Epithelial cell of umbilical artery (primary cell): ENCODE data around the gene CNKSR3. TPM values are rescaled to one million over a fixed set of nuclear protein-coding genes. Genes with fewer than 3 reads are reported as not detected.

Experiments used
- total RNA-seq: library from RNA; depleted of rRNA; stranded (reverse); fragments of >200 nt; gene quantifications from 2 replicates; pipeline ENCODE4 v1.2.3, GENCODE V29; 2014

CNKSR3 gene
- 2.9 and 6.8 TPM in 2 replicates for total RNA-seq

DNA sequence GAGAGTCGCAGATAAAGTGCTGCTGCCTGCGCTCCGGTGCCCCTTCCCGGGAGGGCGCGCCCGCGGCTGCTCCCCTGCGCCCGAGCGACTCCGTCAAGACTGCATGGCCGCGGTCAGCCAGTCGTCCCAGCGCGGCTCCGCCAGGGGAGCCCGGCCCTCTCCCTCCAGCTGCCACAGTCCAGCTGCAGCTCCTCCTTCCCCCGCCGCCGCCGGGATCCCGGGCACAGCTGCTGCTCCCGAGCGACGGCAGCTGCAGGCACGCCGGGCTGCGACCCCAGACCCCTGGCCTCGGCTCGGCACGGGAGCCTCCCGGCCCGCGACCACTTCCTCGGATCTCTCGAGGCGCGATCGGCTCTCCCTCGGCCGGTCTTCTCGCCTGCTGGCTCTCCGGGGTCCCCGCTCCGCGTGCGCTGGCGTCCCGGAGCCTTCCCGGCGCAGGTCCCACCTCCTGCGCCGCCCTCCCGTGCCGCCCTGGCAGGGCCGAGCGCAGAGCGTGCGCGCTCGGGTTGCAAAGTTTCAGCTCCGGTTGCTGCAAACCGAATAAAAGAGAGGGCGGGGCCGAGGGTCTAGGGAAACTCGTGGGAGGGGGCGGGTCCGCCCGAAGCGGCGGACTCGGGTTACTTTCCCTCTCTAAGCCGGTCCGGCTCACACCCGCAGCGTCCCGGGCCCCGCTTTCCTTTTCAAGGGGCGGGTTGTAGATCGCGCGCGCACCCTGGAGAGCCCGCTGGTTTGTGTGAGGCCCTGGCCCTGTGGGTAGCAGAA, at the start of gene CNKSR3:
CNKSR3 (minus strand) TSS at position 542 of the 762 bp plus-strand sequence. CDS start 571 bp downstream, outside the sequence.

GRCh38 chr6:154356690-154357089, 153.8 kb downstream of the CNKSR3 start, which contains the start of gene IPCEF1:
Gene IPCEF1, minus strand, starts transcription at chr6:154356803. Its CDS starts 90,856 bp downstream, at chr6:154265947.

Other genes starting within 250 kb of the CNKSR3 start
- 0.32 TPM in 1 of 2 replicates, not detected in the other for gene IPCEF1, start 153.9 kb downstream of the CNKSR3 start, total RNA-seq
- gene SCAF8, start 222.7 kb upstream of the CNKSR3 start, total RNA-seq = 16.6 and 17.3 TPM in 2 replicates